Natural killer cell (primary cell): Measurements from ENCODE around the gene SNAI3. TPM values are rescaled to one million over a fixed set of nuclear protein-coding genes. Genes with fewer than 3 reads are reported as not detected.

ENCODE experiments used
- ATAC-seq, 3 donors: fragments of 150-1000 bp in 2 of 3; fragments of 200-7000 bp in 1 of 3; cut with Tn5 transposase; 1 replicate in 1 of 3; 2 replicates in 2 of 3; pipeline ENCODE4 v1.10.0; 2021; ENCODE audit warnings: mild to moderate bottlenecking in 2 of 3, moderate library complexity in 2 of 3
- DNase-seq, 2 donors: peaks; one replicate each; pipeline versions ENCODE4 v3.0.0 to v3.0.0-alpha.2; 2013 to 2021; ENCODE audit warnings: mixed read lengths in 1 of 2
- H3K27ac ChIP-seq: one replicate; pipeline ENCODE4 v1.5.1; 2013; ENCODE audit warnings: mild to moderate bottlenecking, low read length
- H3K27me3 ChIP-seq: one replicate; pipeline ENCODE4 v1.6.1; 2013; ENCODE audit warnings: low read length; ENCODE audit not compliant: control insufficient read depth, insufficient read depth
- H3K36me3 ChIP-seq: one replicate; pipeline ENCODE4 v1.6.1; 2013; ENCODE audit warnings: low read length; ENCODE audit not compliant: control insufficient read depth, insufficient read depth
- H3K4me1 ChIP-seq: one replicate; pipeline ENCODE4 v1.6.1; 2013; ENCODE audit warnings: low read length; ENCODE audit not compliant: control insufficient read depth, insufficient read depth
- H3K4me3 ChIP-seq: one replicate; pipeline ENCODE4 v1.5.1; 2013; ENCODE audit warnings: low read length
- H3K9me3 ChIP-seq: one replicate; pipeline ENCODE4 v1.6.1; 2013; ENCODE audit warnings: low read length; ENCODE audit not compliant: control insufficient read depth, insufficient read depth
- H3K27ac Mint-ChIP-seq, 2 donors: one replicate each; pipeline ENCODE4 v1.8.0; 2022; ENCODE audit warnings: mild to moderate bottlenecking in 2 of 2, mixed read lengths in 2 of 2, moderate library complexity in 1 of 2
- H3K27me3 Mint-ChIP-seq, 2 donors: one replicate each; pipeline ENCODE4 v1.8.0; 2022; ENCODE audit warnings: low read depth in 2 of 2, mixed read lengths in 2 of 2
- H3K36me3 Mint-ChIP-seq: one replicate; pipeline ENCODE4 v1.8.0; 2022; ENCODE audit warnings: mixed read lengths
- H3K4me1 Mint-ChIP-seq, 2 donors: one replicate each; pipeline ENCODE4 v1.8.0; 2022; ENCODE audit warnings: mixed read lengths in 2 of 2
- H3K4me3 Mint-ChIP-seq: one replicate; pipeline ENCODE4 v1.8.0; 2022; ENCODE audit warnings: mild to moderate bottlenecking, moderate library complexity, mixed read lengths
- H3K9me3 Mint-ChIP-seq, 2 donors: one replicate each; pipeline ENCODE4 v1.8.0; 2022; ENCODE audit warnings: mixed read lengths in 2 of 2
- WGBS: methylation state at CpG from one replicate; pipeline ENCODE4 v1.1.7; 2013; ENCODE audit warnings: missing lambda C conversion rate; ENCODE audit not compliant: insufficient coverage; 5-methylcytosine and 5-hydroxymethylcytosine counted together
- intact Hi-C: fragments of 100-400 bp; cut with micrococcal nuclease; formaldehyde crosslinking; loops from one replicate; pipeline ENCODE4 v1.14.2; 2022
- total RNA-seq, 4 donors: library from RNA; stranded (reverse); fragments of 120-200 nt in 1 of 4; gene quantifications; one replicate each; pipeline versions ENCODE4 v1.2.3 to v1.2.4, GENCODE V29; 2013 to 2022
- TF ChIP-seq, protein P1 (sequence below): fragments of 200-600 bp; IDR thresholded peaks from one replicate; pipeline ENCODE4 v1.8.0; 2022; ENCODE audit warnings: antibody characterized with exemption

Gene SNAI3
- total RNA-seq, 3 donors from 2014 or later (not counting 1 experiment from before 2014, with no cell fraction given): 8.2 to 9.2 (median 8.4) TPM

GRCh38 chr16:88722784-88723506, 36.6 kb upstream of the SNAI3 start:
- TF ChIP-seq, protein P1, sequence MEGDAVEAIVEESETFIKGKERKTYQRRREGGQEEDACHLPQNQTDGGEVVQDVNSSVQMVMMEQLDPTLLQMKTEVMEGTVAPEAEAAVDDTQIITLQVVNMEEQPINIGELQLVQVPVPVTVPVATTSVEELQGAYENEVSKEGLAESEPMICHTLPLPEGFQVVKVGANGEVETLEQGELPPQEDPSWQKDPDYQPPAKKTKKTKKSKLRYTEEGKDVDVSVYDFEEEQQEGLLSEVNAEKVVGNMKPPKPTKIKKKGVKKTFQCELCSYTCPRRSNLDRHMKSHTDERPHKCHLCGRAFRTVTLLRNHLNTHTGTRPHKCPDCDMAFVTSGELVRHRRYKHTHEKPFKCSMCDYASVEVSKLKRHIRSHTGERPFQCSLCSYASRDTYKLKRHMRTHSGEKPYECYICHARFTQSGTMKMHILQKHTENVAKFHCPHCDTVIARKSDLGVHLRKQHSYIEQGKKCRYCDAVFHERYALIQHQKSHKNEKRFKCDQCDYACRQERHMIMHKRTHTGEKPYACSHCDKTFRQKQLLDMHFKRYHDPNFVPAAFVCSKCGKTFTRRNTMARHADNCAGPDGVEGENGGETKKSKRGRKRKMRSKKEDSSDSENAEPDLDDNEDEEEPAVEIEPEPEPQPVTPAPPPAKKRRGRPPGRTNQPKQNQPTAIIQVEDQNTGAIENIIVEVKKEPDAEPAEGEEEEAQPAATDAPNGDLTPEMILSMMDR: no peak
- Mint-ChIP-seq H3K36me3 (no peaks in the 10 kb centered on the region), H3K27ac (no peak overlapping the region)

GRCh38 chr16:88721815-88722755, 35.8 kb upstream of the SNAI3 start:
- H3K4me1 ChIP-seq: peaks cover 18% of the 10 kb centered on the region
- peaks cover 81% of the 10 kb centered on the region for H3K36me3 ChIP-seq
- DNase-seq (no peak), ATAC-seq (no peak)
- intact Hi-C loops: no loop called here
- H3K27ac ChIP-seq: no peak overlapping the region
- no peaks in the 10 kb centered on the region for H3K9me3 ChIP-seq
- no peaks in the 10 kb centered on the region for H3K27me3 ChIP-seq
- TF ChIP-seq, protein P1: no peak
- no peak overlapping the region for H3K4me3 ChIP-seq
- Mint-ChIP-seq H3K9me3 (no peaks in the 10 kb centered on the region), H3K4me3 (no peak overlapping the region), H3K36me3 (no peaks in the 10 kb centered on the region), H3K27ac (no peak overlapping the region), H3K4me1 (no peaks in the 10 kb centered on the region), H3K27me3 (no peaks in the 10 kb centered on the region)
- WGBS: 97% methylated on average over 61 of the region's 61 CpGs

More at GRCh38 chr16:88722784-88723506, 36.6 kb upstream of the SNAI3 start:
- no peak overlapping the region for H3K4me3 Mint-ChIP-seq
- ATAC-seq (no peak), DNase-seq (no peak)
- WGBS: 97% methylated on average over 39 of the region's 39 CpGs
- H3K9me3 ChIP-seq: no peaks in the 10 kb centered on the region
- no peaks in the 10 kb centered on the region for H3K4me1 Mint-ChIP-seq
- H3K4me1 ChIP-seq: peaks cover 14% of the 10 kb centered on the region
- no peaks in the 10 kb centered on the region for H3K27me3 ChIP-seq
- no peak overlapping the region for H3K27ac ChIP-seq
- H3K9me3 Mint-ChIP-seq: no peaks in the 10 kb centered on the region
- H3K4me3 ChIP-seq: no peak overlapping the region
- intact Hi-C loops: no loop called here
- peaks cover 85% of the 10 kb centered on the region for H3K36me3 ChIP-seq
- no peaks in the 10 kb centered on the region for H3K27me3 Mint-ChIP-seq

GRCh38 chr16:88721236-88721635, 34.9 kb upstream of the SNAI3 start:
- Histone ChIP-seq H3K9me3 (no peaks in the 10 kb centered on the region), H3K4me3 (no peak overlapping the region), H3K27ac (no peak overlapping the region), H3K36me3 (peaks cover 83% of the 10 kb centered on the region), H3K27me3 (no peaks in the 10 kb centered on the region), H3K4me1 (peaks cover 18% of the 10 kb centered on the region)
- H3K9me3 Mint-ChIP-seq: no peaks in the 10 kb centered on the region
- no peak for DNase-seq
- H3K36me3 Mint-ChIP-seq: no peaks in the 10 kb centered on the region
- intact Hi-C loops: no loop called here
- no peaks in the 10 kb centered on the region for H3K27me3 Mint-ChIP-seq
- H3K4me1 Mint-ChIP-seq: no peaks in the 10 kb centered on the region
- no peak overlapping the region for H3K4me3 Mint-ChIP-seq
- no peak overlapping the region for H3K27ac Mint-ChIP-seq
- ATAC-seq: no peak
- 97% methylated on average over 17 of the region's 17 CpGs for WGBS
- TF ChIP-seq, protein P1: no peak
